PC-3 (cell line): ENCODE data around the gene PCP4L1.

Source experiments
- EZH2phosphoT487 ChIP-seq: fragments of 300-600 bp; sonication (generic); IDR thresholded peaks from 2 replicates; pipeline ENCODE4 v1.6.1; 2018; ENCODE audit warnings: mild to moderate bottlenecking, antibody characterized with exemption, low read length, borderline replicate concordance
- TF ChIP-seq, protein P1 (sequence below): fragments of 300-600 bp; sonication (generic); conservative IDR thresholded peaks from 2 replicates; pipeline ENCODE4 v1.5.1; 2017; ENCODE audit warnings: antibody characterized with exemption, low read depth, mild to moderate bottlenecking, low read length

DNA sequence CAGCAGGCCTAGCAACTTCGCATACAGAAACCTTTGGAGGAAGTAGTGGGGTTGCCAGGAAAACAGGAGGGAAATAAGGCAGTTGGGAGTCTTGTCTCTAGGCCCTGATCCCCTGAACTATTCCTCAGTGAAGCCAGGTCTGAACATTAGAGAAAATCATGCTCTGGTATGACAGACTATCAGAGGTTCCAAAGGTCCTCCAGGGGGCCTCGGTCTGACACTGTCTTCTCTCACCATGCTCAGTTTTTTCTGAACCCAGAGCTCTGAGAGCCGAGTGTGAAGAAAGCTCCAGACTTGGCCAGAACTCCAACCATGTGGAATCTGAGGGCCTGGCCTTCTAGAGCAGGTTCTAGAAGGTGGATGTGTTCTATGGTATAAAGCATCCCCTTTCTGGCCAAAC, 28.6 kb upstream of the PCP4L1 start:
- TF ChIP-seq, protein P1, sequence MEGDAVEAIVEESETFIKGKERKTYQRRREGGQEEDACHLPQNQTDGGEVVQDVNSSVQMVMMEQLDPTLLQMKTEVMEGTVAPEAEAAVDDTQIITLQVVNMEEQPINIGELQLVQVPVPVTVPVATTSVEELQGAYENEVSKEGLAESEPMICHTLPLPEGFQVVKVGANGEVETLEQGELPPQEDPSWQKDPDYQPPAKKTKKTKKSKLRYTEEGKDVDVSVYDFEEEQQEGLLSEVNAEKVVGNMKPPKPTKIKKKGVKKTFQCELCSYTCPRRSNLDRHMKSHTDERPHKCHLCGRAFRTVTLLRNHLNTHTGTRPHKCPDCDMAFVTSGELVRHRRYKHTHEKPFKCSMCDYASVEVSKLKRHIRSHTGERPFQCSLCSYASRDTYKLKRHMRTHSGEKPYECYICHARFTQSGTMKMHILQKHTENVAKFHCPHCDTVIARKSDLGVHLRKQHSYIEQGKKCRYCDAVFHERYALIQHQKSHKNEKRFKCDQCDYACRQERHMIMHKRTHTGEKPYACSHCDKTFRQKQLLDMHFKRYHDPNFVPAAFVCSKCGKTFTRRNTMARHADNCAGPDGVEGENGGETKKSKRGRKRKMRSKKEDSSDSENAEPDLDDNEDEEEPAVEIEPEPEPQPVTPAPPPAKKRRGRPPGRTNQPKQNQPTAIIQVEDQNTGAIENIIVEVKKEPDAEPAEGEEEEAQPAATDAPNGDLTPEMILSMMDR, result peak; percentile 47; the same call in 1 of the 2 replicates
- TF ChIP-seq EZH2phosphoT487, result no peak
